Neural progenitor cell (in vitro differentiated cells): ENCODE data around the gene ERICH4. TPM values are rescaled to one million over a fixed set of nuclear protein-coding genes. Genes with fewer than 3 reads are reported as not detected.

Experiments
- DNase-seq: peaks from one replicate; pipeline ENCODE4 v3.0.0-alpha.2; 2016; ENCODE audit warnings: low spot score
- H2AFZ ChIP-seq: fragments of 200-600 bp; sonication (generic); replicated peaks from 2 replicates; pipeline ENCODE4 v1.6.1; 2016; ENCODE audit warnings: antibody characterized with exemption
- H3F3A ChIP-seq: fragments of 200-600 bp; sonication (generic); 2 replicates; pipeline ENCODE4 v1.6.1; 2016; ENCODE audit warnings: antibody characterized with exemption, low read depth
- H3K27ac ChIP-seq: fragments of 200-600 bp; sonication (generic); 2 replicates; pipeline ENCODE4 v1.5.1; 2016; ENCODE audit warnings: mild to moderate bottlenecking
- H3K27me3 ChIP-seq: fragments of 200-600 bp; sonication (generic); 2 replicates; pipeline ENCODE4 v1.6.1; 2016; ENCODE audit warnings: mild to moderate bottlenecking, moderate library complexity
- H3K36me3 ChIP-seq: fragments of 200-600 bp; sonication (generic); 2 replicates; pipeline ENCODE4 v1.5.1; 2016
- H3K4me1 ChIP-seq: fragments of 200-600 bp; sonication (generic); 2 replicates; pipeline ENCODE4 v1.6.1; 2016; ENCODE audit warnings: mixed run types
- H3K4me2 ChIP-seq: fragments of 200-600 bp; sonication (generic); 2 replicates; pipeline ENCODE4 v1.6.1; 2016
- H3K4me3 ChIP-seq: fragments of 200-600 bp; sonication (generic); 2 replicates; pipeline ENCODE4 v1.5.1; 2016
- H3K79me2 ChIP-seq: fragments of 200-600 bp; sonication (generic); 2 replicates; pipeline ENCODE4 v1.6.1; 2016; ENCODE audit warnings: low read depth
- H3K9ac ChIP-seq: fragments of 200-600 bp; sonication (generic); 2 replicates; pipeline ENCODE4 v1.6.1; 2016
- H3K9me3 ChIP-seq: fragments of 200-600 bp; sonication (generic); 2 replicates; pipeline ENCODE4 v1.5.1; 2016; ENCODE audit warnings: low read depth
- H4K20me1 ChIP-seq: fragments of 200-600 bp; sonication (generic); 2 replicates; pipeline ENCODE4 v1.6.1; 2016; ENCODE audit warnings: low read depth
- H3K27ac Mint-ChIP-seq: 3 replicates; pipeline ENCODE4 v1.8.0; 2021; ENCODE audit warnings: mixed read lengths
- H3K27me3 Mint-ChIP-seq: 2 replicates; pipeline ENCODE4 v1.8.0; 2022; ENCODE audit warnings: low read depth, mild to moderate bottlenecking, inconsistent platforms, moderate library complexity, mixed read lengths; ENCODE audit not compliant: insufficient read depth
- H3K36me3 Mint-ChIP-seq: 3 replicates; pipeline ENCODE4 v1.8.0; 2021; ENCODE audit warnings: mixed read lengths
- H3K4me1 Mint-ChIP-seq: 3 replicates; pipeline ENCODE4 v1.8.0; 2021; ENCODE audit warnings: mixed read lengths
- H3K4me3 Mint-ChIP-seq: 3 replicates; pipeline ENCODE4 v1.8.0; 2021; ENCODE audit warnings: mild to moderate bottlenecking, moderate library complexity, mixed read lengths
- H3K9me3 Mint-ChIP-seq: 3 replicates; pipeline ENCODE4 v1.8.0; 2020; ENCODE audit warnings: mixed read lengths
- CTCF ChIP-seq: fragments of 200-600 bp; sonication (generic); IDR thresholded peaks from 2 replicates; pipeline ENCODE4 v1.5.1; 2017; ENCODE audit warnings: antibody characterized with exemption, mild to moderate bottlenecking
- EZH2 ChIP-seq: fragments of 200-600 bp; sonication (generic); IDR thresholded peaks from 2 replicates; pipeline ENCODE4 v1.6.1; 2017; ENCODE audit warnings: antibody characterized with exemption, mild to moderate bottlenecking, moderate library complexity
- EZH2phosphoT487 ChIP-seq: fragments of 200-600 bp; sonication (generic); IDR thresholded peaks from 2 replicates; pipeline ENCODE4 v1.6.1; 2017; ENCODE audit warnings: antibody characterized with exemption
- total RNA-seq: library from RNA; depleted of rRNA; stranded (reverse); fragments of >200 nt; gene quantifications from 2 replicates; pipeline ENCODE4 v1.2.3, GENCODE V29; 2015; ENCODE audit warnings: low replicate concordance

ERICH4 gene
- total RNA-seq, 1 donor from 2014 or later = not detected

- H3K9ac ChIP-seq = no peak overlapping the region
- Mint-ChIP-seq H3K4me1 (peaks cover 5% of the 10 kb centered on the region), H3K27me3 (peaks cover 14% of the 10 kb centered on the region), H3K4me3 (no peak overlapping the region), H3K27ac (no peak overlapping the region), H3K36me3 (no peaks in the 10 kb centered on the region), H3K9me3 (no peaks in the 10 kb centered on the region)
- H3F3A ChIP-seq = no peaks in the 10 kb centered on the region
- no peak overlapping the region for H3K4me2 ChIP-seq
- H3K4me1 ChIP-seq = no peaks in the 10 kb centered on the region
- H3K36me3 ChIP-seq = no peaks in the 10 kb centered on the region
- no peaks in the 10 kb centered on the region for H3K9me3 ChIP-seq
- H3K27ac ChIP-seq = no peak overlapping the region
- no peak overlapping the region for H2AFZ ChIP-seq
- peaks cover 15% of the 10 kb centered on the region for H3K27me3 ChIP-seq
- no peaks in the 10 kb centered on the region for H4K20me1 ChIP-seq
- H3K79me2 ChIP-seq = no peaks in the 10 kb centered on the region
- no peak for DNase-seq
- no peak overlapping the region for H3K4me3 ChIP-seq
- no peak for TF ChIP-seq EZH2
- TF ChIP-seq EZH2phosphoT487 = no peak
- no peak for TF ChIP-seq CTCF
These were observed 9.8 kb downstream of the ERICH4 start for GRCh38 chr19:41452584-41453275.

GRCh38 chr19:41455936-41456335, 13.0 kb downstream of the ERICH4 start:
- no peaks in the 10 kb centered on the region for H3K4me1 ChIP-seq
- no peak overlapping the region for H3K4me3 ChIP-seq
- Mint-ChIP-seq H3K27me3 (peaks cover 11% of the 10 kb centered on the region), H3K36me3 (no peaks in the 10 kb centered on the region), H3K9me3 (no peaks in the 10 kb centered on the region), H3K4me3 (no peak overlapping the region), H3K4me1 (no peaks in the 10 kb centered on the region), H3K27ac (no peak overlapping the region)
- no peaks in the 10 kb centered on the region for H3K79me2 ChIP-seq
- H3K4me2 ChIP-seq = no peak overlapping the region
- no peaks in the 10 kb centered on the region for H3K27me3 ChIP-seq
- H3F3A ChIP-seq = no peaks in the 10 kb centered on the region
- H3K9me3 ChIP-seq = no peaks in the 10 kb centered on the region
- no peaks in the 10 kb centered on the region for H4K20me1 ChIP-seq
- H3K27ac ChIP-seq = no peak overlapping the region
- no peaks in the 10 kb centered on the region for H3K36me3 ChIP-seq
- no peak for DNase-seq
- H2AFZ ChIP-seq = no peak overlapping the region
- TF ChIP-seq EZH2phosphoT487 = no peak
- no peak for TF ChIP-seq EZH2
- no peak for TF ChIP-seq CTCF
- no peak overlapping the region for H3K9ac ChIP-seq

GRCh38 chr19:41456342-41456918, 13.5 kb downstream of the ERICH4 start:
- Histone ChIP-seq H3K27me3 (no peaks in the 10 kb centered on the region), H3K36me3 (no peaks in the 10 kb centered on the region), H3K9ac (no peak overlapping the region), H3K9me3 (no peaks in the 10 kb centered on the region), H3K27ac (no peak overlapping the region), H2AFZ (no peak overlapping the region), H3K4me2 (no peak overlapping the region), H3K4me1 (no peaks in the 10 kb centered on the region), H3K79me2 (no peaks in the 10 kb centered on the region), H3K4me3 (no peak overlapping the region), H4K20me1 (no peaks in the 10 kb centered on the region), H3F3A (no peaks in the 10 kb centered on the region)
- Mint-ChIP-seq H3K27me3 (peaks cover 11% of the 10 kb centered on the region), H3K4me1 (no peaks in the 10 kb centered on the region), H3K27ac (no peak overlapping the region), H3K4me3 (no peak overlapping the region), H3K36me3 (no peaks in the 10 kb centered on the region), H3K9me3 (no peaks in the 10 kb centered on the region)
- TF ChIP-seq CTCF (no peak), EZH2 (no peak), EZH2phosphoT487 (no peak)
- no peak for DNase-seq
